NB4 (cell line): Measurements from ENCODE around the gene IGSF23.

ENCODE experiments used
- DNase-seq: peaks from one replicate; pipeline ENCODE4 v3.0.0; 2010; ENCODE audit warnings: low read depth
- H3K4me3 ChIP-seq: one replicate; pipeline ENCODE4 v1.5.1; 2011; ENCODE audit warnings: mild to moderate bottlenecking, low read depth, low read length, moderate library complexity
- CTCF ChIP-seq: IDR thresholded peaks from one replicate; pipeline ENCODE4 v1.5.1; 2012; ENCODE audit warnings: low read depth, low read length
- MAX ChIP-seq: IDR thresholded peaks from 2 replicates; pipeline ENCODE4 v1.6.1; 2011; ENCODE audit warnings: low read depth, low read length
- MYC ChIP-seq: IDR thresholded peaks from 2 replicates; pipeline ENCODE4 v1.6.1; 2011; ENCODE audit warnings: low read depth, low read length
- POLR2A ChIP-seq: IDR thresholded peaks from 2 replicates; pipeline ENCODE4 v1.6.1; 2011; ENCODE audit warnings: mild to moderate bottlenecking; ENCODE audit not compliant: insufficient read length; ENCODE audit errors: extremely low read depth

Gene IGSF23

GRCh38 chr19:44571830-44572580, 41.4 kb upstream of the IGSF23 start:
- H3K4me3 ChIP-seq, result no peak overlapping the region
- TF ChIP-seq POLR2A (no peak), MAX (no peak), MYC (no peak)
- no peak for DNase-seq

GRCh38 chr19:44572581-44572900, 40.8 kb upstream of the IGSF23 start:
- DNase-seq, result no peak
- TF ChIP-seq POLR2A, result no peak
- no peak for TF ChIP-seq CTCF
- H3K4me3 ChIP-seq, result no peak overlapping the region

GRCh38 chr19:44573183-44573582, 40.2 kb upstream of the IGSF23 start:
- H3K4me3 ChIP-seq, result no peak overlapping the region
- no peak for DNase-seq
- TF ChIP-seq CTCF (no peak), MYC (no peak), MAX (no peak), POLR2A (no peak)

GRCh38 chr19:44573627-44574026, 39.7 kb upstream of the IGSF23 start:
- no peak overlapping the region for H3K4me3 ChIP-seq
- no peak for DNase-seq
- TF ChIP-seq MYC (no peak), MAX (no peak), POLR2A (no peak), CTCF (no peak)

- DNase-seq, result no peak
- no peak for TF ChIP-seq MYC
- no peak for TF ChIP-seq CTCF
- no peak for TF ChIP-seq MAX
- TF ChIP-seq POLR2A, result no peak
- no peak overlapping the region for H3K4me3 ChIP-seq
Observed at GRCh38 chr19:44574186-44574950, 39.0 kb upstream of the IGSF23 start.

- H3K4me3 ChIP-seq, result no peak overlapping the region
- no peak for DNase-seq
- TF ChIP-seq MAX (no peak), POLR2A (no peak), MYC (no peak), CTCF (no peak)
Observed at GRCh38 chr19:44575116-44575700, 38.2 kb upstream of the IGSF23 start.
